ENCODE data around the gene ATG16L1. TPM values are rescaled to one million over a fixed set of nuclear protein-coding genes. Genes with fewer than 3 reads are reported as not detected.

ATG16L1 gene
- total and polyA plus RNA-seq, 2 of the 4 experiments (the other 2 are of a cell fraction) = 20.0 to 26.2 TPM

GRCh38 chr2:233342301-233342700 is 90.8 kb downstream of the ATG16L1 start:
- CTCF ChIA-PET = interaction anchor here (0.6 kb wide), 1 partner anchor 54 kb away, joined by 3 read pairs; no protein-coding TSS in a partner anchor
- dilution Hi-C loops (cut with HindIII; ENCODE audit: low sequenced_read_pairs, unreplicated experiment) (no loop called here), in situ Hi-C loops (cut with MboI; ENCODE audit: low sequenced_read_pairs) (no loop called here)

More at GRCh38 chr2:233342301-233342700, 90.8 kb downstream of the ATG16L1 start:
- Histone ChIP-seq H3K9me3 (ENCODE audit: control insufficient read depth, insufficient read depth, low read length) (no peaks in the 10 kb centered on the region), H3K14ac (replicated peaks; ENCODE audit: low read depth, low read length) (no peak overlapping the region), H3K79me1 (ENCODE audit: low read depth in 1 of 2, low read length in 2 of 2) (no peaks in the 10 kb centered on the region), H4K8ac (ENCODE audit: low read depth in 2 of 2, low read length in 2 of 2) (no peak overlapping the region), H2BK5ac (ENCODE audit: low read depth, low read length, poor library complexity, severe bottlenecking) (no peak overlapping the region), H3K18ac (ENCODE audit: low read depth, low read length) (no peak overlapping the region), H2BK20ac (ENCODE audit: low read depth, low read length) (no peak overlapping the region), H4K91ac (ENCODE audit: insufficient read depth, low read depth, low read length) (no peak overlapping the region), H4K5ac (ENCODE audit: low read depth, low read length) (no peak overlapping the region), H2AK9ac (replicated peaks; ENCODE audit: low read depth, low read length, poor library complexity) (no peak overlapping the region), H2AK5ac (ENCODE audit: low read depth, low read length) (no peak overlapping the region), H3K4me1 (ENCODE audit: control insufficient read depth, insufficient read depth, low read length) (no peaks in the 10 kb centered on the region), H3K27ac (ENCODE audit: insufficient read depth, low read length) (no peak overlapping the region), H3K9me1 (ENCODE audit: insufficient read depth, low read length) (no peaks in the 10 kb centered on the region), H3K4ac (ENCODE audit: low read depth, low read length) (no peak overlapping the region), H2AFZ (replicated peaks; ENCODE audit: low read length, poor library complexity) (no peak overlapping the region), H2BK15ac (ENCODE audit: low read depth, low read length) (no peak overlapping the region), H3K27me3 (ENCODE audit: control insufficient read depth, insufficient read depth, low read length) (peaks cover 21% of the 10 kb centered on the region), H3K36me3 (ENCODE audit: control insufficient read depth, insufficient read depth, low read length) (no peaks in the 10 kb centered on the region), H3K4me3 (ENCODE audit: insufficient read depth, low read depth, low read length) (no peak overlapping the region), H3K4me2 (ENCODE audit: low read depth, low read length) (no peak overlapping the region), H3K56ac (ENCODE audit: extremely low read depth, insufficient read depth, low read length) (no peak overlapping the region), H2BK120ac (ENCODE audit: low read depth, low read length) (no peak overlapping the region), H3K9ac (ENCODE audit: low read depth, low read length) (no peak overlapping the region), H4K20me1 (ENCODE audit: insufficient read depth, low read length) (no peaks in the 10 kb centered on the region), H3K23ac (ENCODE audit: low read depth, low read length) (no peak overlapping the region)
- 65% methylated on average over 4 of the region's 5 CpGs; no CpG with 5 or more reads in 1 of the 2 experiments for WGBS, 2 experiments (ENCODE audit: extremely low coverage in 2 of 2, insufficient read length in 1 of 2)
- POLR2A ChIA-PET (ENCODE audit: unreplicated experiment) = no interaction called here
- no peak for ATAC-seq (ENCODE audit: low read depth)
- intact Hi-C loops (cut with micrococcal nuclease) = no loop called here
- DNase-seq = no peak
- BruUV-seq (replicated peaks) = no TSS peak
- no peak for TF ChIP-seq RAD21 (IDR thresholded peaks at IDR 0.05; ENCODE audit: low read length)
- no peak for TF ChIP-seq CEBPB (IDR thresholded peaks at IDR 0.05; ENCODE audit: low read depth, low read length)
- TF ChIP-seq MAFK (IDR thresholded peaks at IDR 0.05; ENCODE audit: low read depth, low read length) = no peak
- TF ChIP-seq CHD1 (IDR thresholded peaks at IDR 0.05; ENCODE audit: low read depth, low read length) = no peak
- TF ChIP-seq USF2 (IDR thresholded peaks at IDR 0.05; ENCODE audit: low read depth, low read length) = no peak
- TF ChIP-seq NFE2L2 (IDR thresholded peaks at IDR 0.05; ENCODE audit: low read depth, low read length) = no peak
- TF ChIP-seq POLR2A (IDR thresholded peaks at IDR 0.05; ENCODE audit: low read depth, low read length) = no peak
- no peak for TF ChIP-seq FOS (IDR thresholded peaks at IDR 0.05; ENCODE audit: low read depth, low read length)

Data from IMR-90 (cell line).